Testis (tissue), 3 donors: ENCODE measurements around the gene INIP. TPM values are rescaled to one million over a fixed set of nuclear protein-coding genes. Genes with fewer than 3 reads are reported as not detected.

Experiments used
- DNase-seq: peaks from one replicate; pipeline ENCODE4 v3.0.0-alpha.2; 2019
- H3K27ac ChIP-seq, 2 donors: fragments of 200-600 bp; sonication (generic); one replicate each; pipeline ENCODE4 v1.5.1; 2019
- H3K27me3 ChIP-seq: fragments of 200-600 bp; sonication (generic); one replicate; pipeline ENCODE4 v1.5.1; 2019
- H3K36me3 ChIP-seq: fragments of 200-600 bp; sonication (generic); one replicate; pipeline ENCODE4 v1.5.1; 2017; ENCODE audit warnings: low read depth; ENCODE audit errors: missing control alignments
- H3K4me1 ChIP-seq: fragments of 200-600 bp; sonication (generic); one replicate; pipeline ENCODE4 v1.5.1; 2019
- H3K4me3 ChIP-seq, 2 donors: fragments of 200-600 bp; sonication (generic); one replicate each; pipeline ENCODE4 v1.5.1; 2017 to 2019
- H3K9me3 ChIP-seq: fragments of 200-600 bp; sonication (generic); one replicate; pipeline ENCODE4 v1.5.1; 2017
- CTCF ChIP-seq, 3 experiments: fragments of 450-650 bp in 2 of 3; fragments of 200-600 bp in 1 of 3; sonication (generic) in 1 of 3; IDR thresholded peaks; one replicate each; pipeline ENCODE4 v1.5.1; 2016 to 2019; ENCODE audit warnings: antibody characterized with exemption in 3 of 3, mild to moderate bottlenecking in 2 of 3, moderate library complexity in 1 of 3
- POLR2A ChIP-seq: fragments of 450-650 bp; IDR thresholded peaks from one replicate; pipeline ENCODE4 v1.6.1; 2017; ENCODE audit warnings: antibody characterized with exemption, mild to moderate bottlenecking, moderate library complexity
- WGBS, 2 donors: methylation state at CpG; one replicate each; pipeline ENCODE4 v1.1.5; 2018; 5-methylcytosine and 5-hydroxymethylcytosine counted together
- intact Hi-C: fragments of 100-400 bp; cut with DNase I; formaldehyde crosslinking; loops from one replicate; pipeline ENCODE4 v1.15.1; 2023; ENCODE audit warnings: low total_unique reads
- polyA plus RNA-seq: library from polyadenylated mRNA; stranded (reverse); fragments of 350-450 nt; fragmentation: Illumina TruSeq; extraction: RNeasy Lipid Tissue Mini Kit (QIAGEN cat#74804); gene quantifications from one replicate; pipeline ENCODE4 v1.2.3, GENCODE V29; 2014; ENCODE audit warnings: low read depth, low replicate concordance; ENCODE audit not compliant: insufficient read depth
- total RNA-seq, 2 donors: library from RNA; depleted of rRNA; stranded (reverse); fragments of >200 nt; gene quantifications; one replicate each; pipeline ENCODE4 v1.2.3, GENCODE V29; 2016

Gene INIP
- total and polyA plus RNA-seq, 3 donors from 2014 or later, result 16.1 to 21.7 (median 18.5) TPM

DNA sequence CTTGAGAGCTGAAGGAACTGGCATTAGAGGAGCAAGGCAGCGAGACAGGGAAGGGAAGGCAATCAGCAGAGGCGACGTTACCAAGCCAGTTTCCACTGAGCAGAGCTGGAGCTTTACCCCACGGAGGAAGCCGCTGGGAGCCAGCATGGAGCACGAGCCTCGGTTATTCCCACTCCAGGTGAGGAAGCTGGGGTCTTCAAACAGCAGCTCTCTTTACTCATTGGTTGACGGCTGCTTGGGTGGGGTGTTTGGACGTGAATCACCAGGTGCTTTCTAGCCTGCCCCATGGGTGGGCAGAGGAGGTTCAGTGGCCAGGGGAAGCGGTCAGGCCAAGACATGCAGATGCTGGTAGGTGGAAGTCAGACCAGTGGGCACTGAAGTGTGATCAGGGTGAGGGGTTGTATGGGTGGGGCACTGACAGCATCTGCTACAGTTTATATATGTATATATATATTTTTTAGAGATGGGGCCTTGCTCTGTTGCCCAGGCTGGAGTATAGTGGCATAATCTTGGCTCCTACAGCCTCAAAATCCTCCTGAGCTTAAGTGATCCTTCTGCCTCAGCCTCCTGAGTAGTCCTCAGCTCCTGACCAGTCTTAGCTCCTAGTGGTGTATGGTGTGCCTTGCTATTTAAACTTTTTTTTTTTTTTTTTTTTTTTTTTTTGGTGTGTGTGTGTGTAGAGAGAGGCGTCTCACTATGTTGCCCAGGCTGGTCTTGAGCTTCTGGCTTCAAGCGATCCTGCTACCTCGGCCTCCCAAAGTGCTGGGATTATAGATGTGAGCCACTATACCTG, 45.0 kb upstream of the INIP start:
- Histone ChIP-seq H3K4me3 (no peak overlapping the region), H3K27me3 (no peaks in the 10 kb centered on the region), H3K36me3 (no peaks in the 10 kb centered on the region), H3K4me1 (peaks cover 6% of the 10 kb centered on the region), H3K9me3 (no peaks in the 10 kb centered on the region), H3K27ac (no peak overlapping the region)
- TF ChIP-seq CTCF (IDR thresholded peaks at IDR 0.05) (no peak), POLR2A (no peak)
- 83 to 94% methylated on average over 13 of the region's 13 CpGs for WGBS, 2 donors
- no peak for DNase-seq
- intact Hi-C loops, result no loop called here

DNA sequence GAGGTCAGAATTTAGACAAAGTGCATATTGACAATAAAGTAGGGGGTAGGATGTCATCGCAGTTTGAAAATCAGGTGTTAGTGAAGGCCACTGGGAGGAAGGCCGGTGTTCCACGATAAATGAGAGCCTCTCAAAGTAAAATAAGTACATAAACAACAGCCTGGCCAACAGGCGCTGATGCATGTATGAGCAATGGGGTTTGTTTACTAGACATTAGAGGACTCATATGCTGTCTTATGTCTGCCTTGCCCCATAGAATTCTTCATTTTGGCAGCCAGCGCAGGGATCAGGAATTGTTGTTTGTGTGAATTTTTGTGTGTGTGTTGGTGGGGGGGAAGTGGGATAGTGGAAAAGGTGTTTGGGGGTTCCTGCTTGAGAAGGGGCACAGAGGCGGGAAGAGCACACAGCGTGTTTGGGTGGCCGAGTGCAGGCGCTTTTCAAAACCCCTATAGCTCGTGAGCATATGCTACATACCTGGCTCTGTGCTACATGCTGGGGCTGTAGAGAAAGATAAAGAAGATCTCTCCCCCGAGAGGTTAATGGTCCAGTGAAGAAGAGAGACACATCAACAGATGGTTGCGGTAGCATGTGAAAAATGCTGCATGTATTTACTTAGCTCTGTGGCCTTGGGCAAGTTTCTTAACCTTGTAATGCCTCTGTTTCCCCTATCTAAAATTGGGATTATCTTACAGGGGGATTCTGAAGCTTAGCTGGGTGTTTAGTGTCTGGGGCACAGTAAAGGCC, 44.2 kb upstream of the INIP start:
- H3K4me1 ChIP-seq, result peaks cover 6% of the 10 kb centered on the region
- no peaks in the 10 kb centered on the region for H3K9me3 ChIP-seq
- DNase-seq, result no peak
- 79 to 87% methylated on average over 12 of the region's 12 CpGs for WGBS, 2 donors
- H3K4me3 ChIP-seq, result no peak overlapping the region
- H3K27ac ChIP-seq, result no peak overlapping the region
- intact Hi-C loops, result no loop called here
- no peak for TF ChIP-seq CTCF (IDR thresholded peaks at IDR 0.05)
- TF ChIP-seq POLR2A, result no peak
- no peaks in the 10 kb centered on the region for H3K27me3 ChIP-seq
- H3K36me3 ChIP-seq, result no peaks in the 10 kb centered on the region

DNA sequence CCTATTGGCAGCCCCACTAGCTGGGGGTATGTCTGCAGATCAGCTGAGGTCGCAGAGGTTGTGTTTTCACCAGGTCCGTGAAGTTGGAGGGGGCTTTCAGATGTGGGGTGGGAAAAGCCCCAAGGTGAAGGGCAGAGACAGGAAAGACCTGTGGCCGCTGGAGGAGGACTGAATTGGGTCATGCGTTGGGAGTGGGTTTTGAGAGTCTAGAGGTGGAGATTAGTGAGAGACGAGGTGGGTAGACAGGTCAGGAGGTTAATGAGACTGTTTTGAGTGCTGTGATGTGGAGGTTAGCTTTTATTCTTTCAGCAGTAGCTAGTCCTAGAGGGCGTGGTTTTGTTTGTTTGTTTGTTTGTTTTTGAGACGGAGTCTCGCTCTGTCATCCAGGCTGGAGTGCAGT, 42.9 kb upstream of the INIP start:
- H3K27me3 ChIP-seq, result no peaks in the 10 kb centered on the region
- H3K4me3 ChIP-seq, result no peak overlapping the region
- intact Hi-C loops, result no loop called here
- peaks cover 6% of the 10 kb centered on the region for H3K4me1 ChIP-seq
- no peaks in the 10 kb centered on the region for H3K36me3 ChIP-seq
- WGBS, 2 donors, result 87 to 88% methylated on average over 8 of the region's 8 CpGs
- DNase-seq, result no peak
- H3K9me3 ChIP-seq, result no peaks in the 10 kb centered on the region
- no peak overlapping the region for H3K27ac ChIP-seq
- no peak for TF ChIP-seq CTCF (IDR thresholded peaks at IDR 0.05)

DNA sequence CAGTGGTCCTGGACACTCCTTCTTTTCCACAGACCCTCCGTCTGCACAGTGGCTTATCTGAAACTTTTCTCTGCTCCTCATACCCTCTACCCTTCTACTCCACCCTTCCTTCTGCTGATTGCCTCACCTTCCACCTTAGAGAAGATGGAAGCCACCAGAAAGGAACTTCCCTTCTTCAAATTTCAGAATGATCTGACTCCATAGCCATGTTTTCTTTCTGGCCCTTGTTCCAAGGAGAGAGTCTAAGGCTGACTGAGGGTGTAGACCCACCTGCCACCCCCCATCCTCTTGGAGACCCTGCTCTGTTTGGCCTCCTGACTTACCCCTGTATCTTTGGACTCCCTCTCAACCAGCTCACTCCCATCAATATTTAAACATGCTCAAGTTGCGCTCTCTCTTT, 40.0 kb upstream of the INIP start:
- Histone ChIP-seq H3K9me3 (no peaks in the 10 kb centered on the region), H3K27me3 (no peaks in the 10 kb centered on the region), H3K27ac (no peak overlapping the region), H3K4me1 (peaks cover 19% of the 10 kb centered on the region), H3K4me3 (no peak overlapping the region), H3K36me3 (no peaks in the 10 kb centered on the region)
- WGBS, 2 donors, result 89 to 96% methylated on average over 2 of the region's 2 CpGs
- no peak for DNase-seq
- intact Hi-C loops, result no loop called here
- TF ChIP-seq POLR2A, result no peak
- no peak for TF ChIP-seq CTCF (IDR thresholded peaks at IDR 0.05)
